WTC11 (cell line): ENCODE results near the gene ERAP2. TPM values are rescaled to one million over a fixed set of nuclear protein-coding genes. Genes with fewer than 3 reads are reported as not detected.

Experiments
- ATAC-seq: fragments of 200-7000 bp; cut with Tn5 transposase; 2 replicates; pipeline ENCODE4 v1.10.0; 2021; ENCODE audit warnings: mild to moderate bottlenecking, moderate library complexity
- CTCF ChIA-PET: fragments of 300-600 bp; sonication (Branson Sonifier 250); formaldehyde crosslinking; loops from one replicate; lab custom pipeline; 2021; ENCODE audit warnings: antibody characterized with exemption; lab: Charles Lee
- POLR2A ChIA-PET: fragments of 350-600 bp; sonication (Branson Sonifier 250); formaldehyde crosslinking; loops from one replicate; lab custom pipeline; 2021; ENCODE audit warnings: antibody characterized with exemption; lab: Charles Lee
- DNase-seq: peaks from one replicate; pipeline ENCODE4 v3.0.0; 2021; ENCODE audit warnings: low spot score
- H3K27ac Mint-ChIP-seq: 2 replicates; pipeline ENCODE4 v1.8.0; 2021; ENCODE audit warnings: mixed read lengths
- H3K27me3 Mint-ChIP-seq: 2 replicates; pipeline ENCODE4 v1.8.0; 2021; ENCODE audit warnings: low read depth, mild to moderate bottlenecking, moderate library complexity, mixed read lengths
- H3K36me3 Mint-ChIP-seq: 2 replicates; pipeline ENCODE4 v1.8.0; 2021; ENCODE audit warnings: mixed read lengths
- H3K4me1 Mint-ChIP-seq: 2 replicates; pipeline ENCODE4 v1.8.0; 2022; ENCODE audit warnings: mixed read lengths
- H3K4me3 Mint-ChIP-seq: 2 replicates; pipeline ENCODE4 v1.8.0; 2021; ENCODE audit warnings: mild to moderate bottlenecking, moderate library complexity, mixed read lengths
- H3K9me3 Mint-ChIP-seq: 2 replicates; pipeline ENCODE4 v1.8.0; 2021; ENCODE audit warnings: mixed read lengths
- ATF1 ChIP-seq: sonication (generic); formaldehyde crosslinking; IDR thresholded peaks from 2 replicates; pipeline ENCODE4 v1.8.1; 2023; ENCODE audit warnings: mild to moderate bottlenecking, moderate library complexity, missing genetic modification reagents
- ATF6 ChIP-seq: sonication (generic); formaldehyde crosslinking; IDR thresholded peaks from 2 replicates; pipeline ENCODE4 v1.8.1; 2023; ENCODE audit warnings: mild to moderate bottlenecking, missing genetic modification reagents
- CDX4 ChIP-seq: fragments of 250-450 bp; sonication (Bioruptor Pico); IDR thresholded peaks from 2 replicates; pipeline ENCODE4 v1.9.0; 2021; ENCODE audit warnings: moderate library complexity, mild to moderate bottlenecking, inconsistent platforms, borderline replicate concordance
- CREM ChIP-seq: sonication (generic); formaldehyde crosslinking; IDR thresholded peaks from 2 replicates; pipeline ENCODE4 v1.8.1; 2022; ENCODE audit warnings: mild to moderate bottlenecking, missing genetic modification reagents, moderate library complexity
- ERG ChIP-seq: fragments of 250-450 bp; sonication (Bioruptor Pico); IDR thresholded peaks from 2 replicates; pipeline ENCODE4 v1.8.0; 2021; ENCODE audit warnings: mild to moderate bottlenecking
- ETV6 ChIP-seq: sonication (generic); formaldehyde crosslinking; IDR thresholded peaks from 2 replicates; pipeline ENCODE4 v1.8.1; 2022; ENCODE audit warnings: mild to moderate bottlenecking, missing genetic modification reagents
- FOXK1 ChIP-seq: sonication (generic); formaldehyde crosslinking; IDR thresholded peaks from 2 replicates; pipeline ENCODE4 v1.8.0; 2022; ENCODE audit warnings: mild to moderate bottlenecking, moderate library complexity, missing genetic modification reagents
- FOXP1 ChIP-seq: sonication (generic); formaldehyde crosslinking; IDR thresholded peaks from 2 replicates; pipeline ENCODE4 v1.8.0; 2022; ENCODE audit warnings: missing genetic modification reagents, mild to moderate bottlenecking, moderate library complexity, borderline replicate concordance
- GABPB1 ChIP-seq: sonication (generic); formaldehyde crosslinking; IDR thresholded peaks from 2 replicates; pipeline ENCODE4 v1.8.1; 2023; ENCODE audit warnings: mild to moderate bottlenecking, missing genetic modification reagents
- GTF2I ChIP-seq: fragments of 250-450 bp; sonication (Bioruptor Pico); conservative IDR thresholded peaks from 2 replicates; pipeline ENCODE4 v1.4.0; 2021; ENCODE audit warnings: mild to moderate bottlenecking
- IRF1 ChIP-seq: sonication (generic); formaldehyde crosslinking; IDR thresholded peaks from 2 replicates; pipeline ENCODE4 v1.8.0; 2023; ENCODE audit warnings: missing genetic modification reagents
- IRF2 ChIP-seq: sonication (generic); formaldehyde crosslinking; IDR thresholded peaks from 2 replicates; pipeline ENCODE4 v1.8.0; 2022; ENCODE audit warnings: low read depth, missing genetic modification reagents, borderline replicate concordance
- MXD4 ChIP-seq: fragments of 250-450 bp; sonication (Bioruptor Pico); IDR thresholded peaks from 2 replicates; pipeline ENCODE4 v1.8.0; 2021; ENCODE audit warnings: mild to moderate bottlenecking, moderate library complexity, borderline replicate concordance
- NFE2L1 ChIP-seq: sonication (generic); formaldehyde crosslinking; IDR thresholded peaks from 2 replicates; pipeline ENCODE4 v1.8.1; 2023; ENCODE audit warnings: missing genetic modification reagents
- NFYB ChIP-seq: sonication (generic); formaldehyde crosslinking; conservative IDR thresholded peaks from 2 replicates; pipeline ENCODE4 v1.8.0; 2022; ENCODE audit warnings: low read depth, missing genetic modification reagents
- NR2C2 ChIP-seq: sonication (generic); formaldehyde crosslinking; IDR thresholded peaks from 2 replicates; pipeline ENCODE4 v1.8.0; 2022; ENCODE audit warnings: mild to moderate bottlenecking, missing genetic modification reagents
- OVOL2 ChIP-seq: fragments of 250-450 bp; sonication (Bioruptor Pico); IDR thresholded peaks from 2 replicates; pipeline ENCODE4 v1.9.0; 2021; ENCODE audit warnings: mild to moderate bottlenecking, borderline replicate concordance
- PRRX2 ChIP-seq: fragments of 250-450 bp; sonication (Bioruptor Pico); IDR thresholded peaks from 2 replicates; pipeline ENCODE4 v1.8.0; 2021; ENCODE audit warnings: mild to moderate bottlenecking
- RELA ChIP-seq: sonication (generic); formaldehyde crosslinking; IDR thresholded peaks from 2 replicates; pipeline ENCODE4 v1.8.1; 2022; ENCODE audit warnings: missing genetic modification reagents, mild to moderate bottlenecking, borderline replicate concordance
- SMAD4 ChIP-seq: sonication (generic); formaldehyde crosslinking; IDR thresholded peaks from 2 replicates; pipeline ENCODE4 v1.8.0; 2022; ENCODE audit warnings: mild to moderate bottlenecking, missing genetic modification reagents
- SOX15 ChIP-seq: fragments of 250-450 bp; sonication (Bioruptor Pico); IDR thresholded peaks from 2 replicates; pipeline ENCODE4 v1.9.0; 2021; ENCODE audit warnings: mild to moderate bottlenecking
- SP1 ChIP-seq: sonication (generic); formaldehyde crosslinking; conservative IDR thresholded peaks from 2 replicates; pipeline ENCODE4 v1.8.1; 2022; ENCODE audit warnings: missing genetic modification reagents
- TEAD1 ChIP-seq: sonication (generic); formaldehyde crosslinking; IDR thresholded peaks from 2 replicates; pipeline ENCODE4 v1.8.0; 2022; ENCODE audit warnings: mild to moderate bottlenecking, missing genetic modification reagents
- TEAD4 ChIP-seq: sonication (generic); formaldehyde crosslinking; IDR thresholded peaks from 2 replicates; pipeline ENCODE4 v1.8.0; 2022; ENCODE audit warnings: mild to moderate bottlenecking, missing genetic modification reagents
- ZBTB43 ChIP-seq: sonication (generic); formaldehyde crosslinking; IDR thresholded peaks from 2 replicates; pipeline ENCODE4 v1.8.1; 2023; ENCODE audit warnings: mild to moderate bottlenecking, missing genetic modification reagents
- ZNF138 ChIP-seq: sonication (generic); formaldehyde crosslinking; conservative IDR thresholded peaks from 2 replicates; pipeline ENCODE4 v1.8.1; 2022; ENCODE audit warnings: mild to moderate bottlenecking, moderate library complexity, missing genetic modification reagents
- ZNF232 ChIP-seq: sonication (generic); formaldehyde crosslinking; IDR thresholded peaks from 2 replicates; pipeline ENCODE4 v1.8.0; 2022; ENCODE audit warnings: mild to moderate bottlenecking, missing genetic modification reagents
- ZNF263 ChIP-seq: sonication (generic); formaldehyde crosslinking; IDR thresholded peaks from 2 replicates; pipeline ENCODE4 v1.8.1; 2022; ENCODE audit warnings: low read depth, mild to moderate bottlenecking, moderate library complexity, missing genetic modification reagents
- ZNF423 ChIP-seq: fragments of 250-450 bp; sonication (Bioruptor Pico); IDR thresholded peaks from 2 replicates; pipeline ENCODE4 v2.1.2; 2022; ENCODE audit warnings: mild to moderate bottlenecking, moderate library complexity
- ZNF512 ChIP-seq: sonication (generic); formaldehyde crosslinking; IDR thresholded peaks from 2 replicates; pipeline ENCODE4 v1.8.1; 2022; ENCODE audit warnings: missing genetic modification reagents, borderline replicate concordance
- total RNA-seq: library from RNA; stranded (reverse); gene quantifications from 3 replicates; pipeline ENCODE4 v1.2.3, GENCODE V29; 2021

The ERAP2 gene
- total RNA-seq, 1 experiment from 2014 or later = 0.13 TPM

GRCh38 chr5:96941140-96941539, 64.8 kb downstream of the ERAP2 start:
- CTCF ChIA-PET = interaction anchor here (1.2 kb wide), 1 partner anchor 72 kb away, joined by 5 read pairs; no protein-coding TSS in a partner anchor
- TF ChIP-seq ZNF138 (CRISPR knock-in tag) (no peak), IRF2 (CRISPR knock-in tag) (no peak), GTF2I (no peak), SP1 (no peak), IRF1 (no peak), RELA (no peak), ATF1 (no peak), PRRX2 (CRISPR knock-in tag) (no peak), ZNF423 (CRISPR knock-in tag) (no peak), GABPB1 (CRISPR knock-in tag) (no peak), TEAD1 (CRISPR knock-in tag) (no peak), ATF6 (CRISPR knock-in tag) (no peak), ZNF263 (no peak), FOXP1 (no peak), ZBTB43 (CRISPR knock-in tag) (no peak), NR2C2 (no peak)
- ATAC-seq (no peak), DNase-seq (no peak)
- H3K36me3 Mint-ChIP-seq = no peaks in the 10 kb centered on the region
- no peak overlapping the region for H3K27ac Mint-ChIP-seq
- POLR2A ChIA-PET = no interaction called here
- no peak overlapping the region for H3K4me3 Mint-ChIP-seq
- H3K9me3 Mint-ChIP-seq = no peaks in the 10 kb centered on the region
- H3K27me3 Mint-ChIP-seq = peaks cover 15% of the 10 kb centered on the region
- peaks cover 23% of the 10 kb centered on the region for H3K4me1 Mint-ChIP-seq

- ATAC-seq (no peak), DNase-seq (no peak)
- peaks cover 9% of the 10 kb centered on the region for H3K27me3 Mint-ChIP-seq
- no peak for TF ChIP-seq TEAD4
- no peak for TF ChIP-seq MXD4 (CRISPR knock-in tag)
- no peak for TF ChIP-seq CREM (CRISPR knock-in tag)
- no peak for TF ChIP-seq ERG (CRISPR knock-in tag)
- no peak for TF ChIP-seq SOX15 (CRISPR knock-in tag)
- H3K4me3 Mint-ChIP-seq = no peak overlapping the region
- H3K36me3 Mint-ChIP-seq = no peaks in the 10 kb centered on the region
- ChIA-PET POLR2A (interaction anchor here (0.7 kb wide), 1 partner anchor 84 kb away, joined by 4 read pairs; no protein-coding TSS in a partner anchor), CTCF (no interaction called here)
- peaks cover 18% of the 10 kb centered on the region for H3K4me1 Mint-ChIP-seq
- H3K9me3 Mint-ChIP-seq = no peaks in the 10 kb centered on the region
- H3K27ac Mint-ChIP-seq = no peak overlapping the region
These were observed 65.8 kb downstream of the ERAP2 start for GRCh38 chr5:96942078-96942477.

- Mint-ChIP-seq H3K27me3 (peaks cover under 1% of the 10 kb centered on the region), H3K4me1 (peaks cover 11% of the 10 kb centered on the region), H3K36me3 (no peaks in the 10 kb centered on the region), H3K9me3 (no peaks in the 10 kb centered on the region), H3K27ac (no peak overlapping the region), H3K4me3 (no peak overlapping the region)
- CTCF ChIA-PET = no interaction called here
- POLR2A ChIA-PET = no interaction called here
- DNase-seq (no peak), ATAC-seq (no peak)
- TF ChIP-seq SMAD4 (CRISPR knock-in tag) (no peak), ETV6 (CRISPR knock-in tag) (no peak), CDX4 (CRISPR knock-in tag) (no peak), ZNF232 (CRISPR knock-in tag) (no peak), GTF2I (no peak), FOXK1 (CRISPR knock-in tag) (no peak), NFYB (CRISPR knock-in tag) (no peak), ZNF512 (CRISPR knock-in tag) (no peak), OVOL2 (CRISPR knock-in tag) (no peak), TEAD1 (CRISPR knock-in tag) (no peak), NFE2L1 (CRISPR knock-in tag) (no peak), ZNF138 (CRISPR knock-in tag) (no peak), SOX15 (CRISPR knock-in tag) (no peak)
These were observed 66.6 kb downstream of the ERAP2 start for GRCh38 chr5:96942911-96943310.
